Liver (tissue), 9 donors: ENCODE measurements around the gene TBL1X. TPM values are rescaled to one million over a fixed set of nuclear protein-coding genes. Genes with fewer than 3 reads are reported as not detected.
A peak's percentile ranks its signal among the peaks of the same experiment; 100 is the strongest.

Experiments used
- DNase-seq: peaks from one replicate; pipeline ENCODE4 v3.0.0-alpha.2; 2017; ENCODE audit warnings: low spot score
- H3K27ac ChIP-seq, 2 donors: one replicate each; pipeline ENCODE4 v1.7.0; 2013; ENCODE audit warnings: inconsistent platforms in 2 of 2, low read length in 2 of 2, control low read depth in 1 of 2, low read depth in 1 of 2, mild to moderate bottlenecking in 1 of 2
- H3K27me3 ChIP-seq, 4 donors: one replicate each; pipeline versions ENCODE4 v1.6.1 to v1.7.0; 2013; ENCODE audit warnings: low read length in 3 of 4, inconsistent platforms in 1 of 4, mild to moderate bottlenecking in 1 of 4, moderate library complexity in 1 of 4; ENCODE audit not compliant: control insufficient read depth in 4 of 4, insufficient read depth in 4 of 4
- H3K36me3 ChIP-seq, 4 donors: one replicate each; pipeline versions ENCODE4 v1.6.1 to v1.7.0; 2013; ENCODE audit warnings: low read length in 3 of 4, mild to moderate bottlenecking in 3 of 4, low read depth in 1 of 4, moderate library complexity in 1 of 4; ENCODE audit not compliant: control insufficient read depth in 4 of 4, insufficient read depth in 3 of 4
- H3K4me1 ChIP-seq, 4 donors: one replicate each; pipeline versions ENCODE4 v1.6.1 to v1.7.0; 2013; ENCODE audit warnings: low read length in 3 of 4, mild to moderate bottlenecking in 3 of 4, moderate library complexity in 1 of 4; ENCODE audit not compliant: control insufficient read depth in 4 of 4, insufficient read depth in 4 of 4
- H3K4me3 ChIP-seq, 3 donors: one replicate each; pipeline versions ENCODE4 v1.6.1 to v1.7.0; 2013; ENCODE audit warnings: low read length in 3 of 3, control low read depth in 1 of 3, low read depth in 1 of 3, mild to moderate bottlenecking in 1 of 3
- H3K9ac ChIP-seq, 2 donors: one replicate each; pipeline ENCODE4 v1.7.0; 2013; ENCODE audit warnings: low read length in 2 of 2, mild to moderate bottlenecking in 2 of 2, moderate library complexity in 2 of 2, control low read depth in 1 of 2, low read depth in 1 of 2
- H3K9me3 ChIP-seq, 4 donors: one replicate each; pipeline versions ENCODE4 v1.6.1 to v1.7.0; 2013; ENCODE audit warnings: low read length in 3 of 4; ENCODE audit not compliant: control insufficient read depth in 4 of 4
- ATF3 ChIP-seq: IDR thresholded peaks from 2 replicates; pipeline ENCODE4 v1.6.1; 2016; ENCODE audit warnings: antibody characterized with exemption
- CTCF ChIP-seq: fragments of 150-350 bp; IDR thresholded peaks from 2 replicates; pipeline ENCODE4 v1.5.1; 2017; ENCODE audit warnings: improper control_type of control experiment, low read depth, low read length; ENCODE audit not compliant: missing input control
- EGR1 ChIP-seq, 2 donors: IDR thresholded peaks; 2 replicates each; pipeline ENCODE4 v1.6.1; 2016 to 2018; ENCODE audit warnings: antibody characterized with exemption in 2 of 2, low read depth in 2 of 2
- FOXA2 ChIP-seq: IDR thresholded peaks from 2 replicates; pipeline ENCODE4 v1.6.1; 2016; ENCODE audit warnings: antibody characterized with exemption
- GABPA ChIP-seq, 2 donors: IDR thresholded peaks in 1 of 2; conservative IDR thresholded peaks in 1 of 2; 2 replicates each; pipeline ENCODE4 v1.6.1; 2016; ENCODE audit warnings: antibody characterized with exemption in 2 of 2, mild to moderate bottlenecking in 1 of 2, moderate library complexity in 1 of 2
- HNF4A ChIP-seq, 2 donors: conservative IDR thresholded peaks; 2 replicates each; pipeline ENCODE4 v1.6.1; 2016; ENCODE audit warnings: antibody characterized with exemption in 2 of 2, mild to moderate bottlenecking in 2 of 2
- HNF4G ChIP-seq: IDR thresholded peaks from 2 replicates; pipeline ENCODE4 v1.6.1; 2016; ENCODE audit warnings: antibody characterized with exemption
- JUND ChIP-seq, 2 donors: IDR thresholded peaks; 2 replicates each; pipeline ENCODE4 v1.6.1; 2016; ENCODE audit warnings: antibody characterized with exemption in 2 of 2
- RAD21 ChIP-seq, 2 donors: IDR thresholded peaks; 2 replicates each; pipeline ENCODE4 v1.6.1; 2016; ENCODE audit warnings: antibody characterized with exemption in 2 of 2, mild to moderate bottlenecking in 2 of 2
- REST ChIP-seq: IDR thresholded peaks from 2 replicates; pipeline ENCODE4 v1.6.1; 2016; ENCODE audit warnings: antibody characterized with exemption, mild to moderate bottlenecking
- SP1 ChIP-seq: IDR thresholded peaks from 2 replicates; pipeline ENCODE4 v1.6.1; 2018; ENCODE audit warnings: antibody characterized with exemption, mild to moderate bottlenecking
- TAF1 ChIP-seq: conservative IDR thresholded peaks from 2 replicates; pipeline ENCODE4 v1.6.1; 2016; ENCODE audit warnings: antibody characterized with exemption, mild to moderate bottlenecking
- YY1 ChIP-seq: IDR thresholded peaks from 2 replicates; pipeline ENCODE4 v1.6.1; 2016; ENCODE audit warnings: antibody characterized with exemption, mild to moderate bottlenecking
- ZBTB33 ChIP-seq: IDR thresholded peaks from 2 replicates; pipeline ENCODE4 v1.6.1; 2016; ENCODE audit warnings: antibody characterized with exemption
- WGBS: extraction: QIAGEN DNeasy Blood & Tissue Kit; methylation state at CpG from one replicate; pipeline ENCODE4 v1.1.7; 2013; 5-methylcytosine and 5-hydroxymethylcytosine counted together
- polyA plus RNA-seq, 2 donors: library from polyadenylated mRNA; stranded (reverse) in 1 of 2; unstranded in 1 of 2; fragments of 200-250 nt in 1 of 2; fragments of >200 nt in 1 of 2; fragmentation: Nextera tagmentation in 1 of 2; extraction: Ambion mirVana in 1 of 2; gene quantifications; one replicate each; pipeline versions ENCODE4 v1.2.1 to v1.2.3, GENCODE V29; 2013 to 2015
- total RNA-seq, 2 donors: library from RNA; depleted of rRNA; stranded (reverse); fragments of >200 nt; gene quantifications; one replicate each; pipeline ENCODE4 v1.2.3, GENCODE V29; 2014
- donor health status: healthy.
- donor health status: healthy.
- donor health status: healthy.
- donor health status: healthy.
- donor health status: healthy.

Gene TBL1X
- total and polyA plus RNA-seq, 4 donors = 11.2 to 15.1 (median 11.8) TPM

GRCh38 chrX:9785944-9786797 lies 321.3 kb downstream of the TBL1X start, which contains the start of gene SHROOM2:
Gene SHROOM2, plus strand, starts transcription at chrX:9786429. Its CDS starts 117 bp downstream, at chrX:9786546.
- WGBS = under 1% methylated on average over 123 of the region's 132 CpGs
- DNase-seq = peak; percentile 45
- peak within 1 kb of the TSS; percentile 82 to 83 for H3K27ac ChIP-seq

More at GRCh38 chrX:9785944-9786797, 321.3 kb downstream of the TBL1X start, which contains the start of gene SHROOM2:
- H3K4me3 ChIP-seq = peak within 1 kb of the TSS; percentile 70 to 81 (median 75)
- H3K9me3 ChIP-seq = no peaks in the 10 kb centered on the region
- peaks cover 6 to 35% (median 20%) of the 10 kb centered on the region in 4 donors for H3K4me1 ChIP-seq
- H3K27me3 ChIP-seq = peaks cover 0 to 3% (median 0%) of the 10 kb centered on the region in 4 donors
- H3K9ac ChIP-seq = peak within 1 kb of the TSS; percentile 37 to 47
- no peaks in the 10 kb centered on the region for H3K36me3 ChIP-seq
- TF ChIP-seq CTCF (no peak), ZBTB33 (no peak), ATF3 (no peak), FOXA2 (no peak), EGR1 (IDR thresholded peaks at IDR 0.05; ENCODE audit: low read depth in 2 of 2) (no peak), SP1 (no peak), RAD21 (IDR thresholded peaks at IDR 0.05) (no peak), YY1 (no peak), HNF4A (conservative IDR thresholded peaks at IDR 0.05) (no peak), HNF4G (no peak), JUND (IDR thresholded peaks at IDR 0.05) (no peak), REST (no peak), TAF1 (no peak), GABPA (IDR thresholded peaks at IDR 0.05 in 1 of 2, conservative IDR thresholded peaks at IDR 0.05 in 1 of 2) (no peak)
